Heart left ventricle (tissue), 13 donors: ENCODE results near the gene PUS3.

Experiments used
- CTCF ChIP-seq, 12 donors: fragments of 200-600 bp; sonication (generic) in 4 of 12; IDR thresholded peaks; one replicate each; pipeline versions ENCODE4 v1.5.0 to v1.8.0; 2018 to 2022; ENCODE audit warnings: antibody characterized with exemption in 12 of 12, mild to moderate bottlenecking in 5 of 12
- POLR2A ChIP-seq, 2 donors: fragments of 450-650 bp; IDR thresholded peaks; one replicate each; pipeline ENCODE4 v1.6.1; 2017; ENCODE audit warnings: antibody characterized with exemption in 2 of 2, mild to moderate bottlenecking in 2 of 2, moderate library complexity in 2 of 2
- donor health status: ischemic (EF 13 %, LVEDD 7.1; RV severe dilation, severe dysfunction).
- donor health status: DM: no; HTN: yes; CAD: no.
- donor health status: DM: no; HTN: no; CAD: no.
- donor health status: ischemic (EF 25% LVEDD 6.9; RV normal size, moderate dysfunction).
- donor health status: ischemic (EF 25% LVEDD 5.7; RV mildly dilated, moderate dysfunction).
- donor health status: ischemic (EF 35%, LVEDD 5.7; RV mildly dilated, moderate dysfunction).
- donor health status: nonischemic (EF 11% LVEDD 7.7; RV severe dilation, severe dysfunction).
- donor health status: DM: yes; HTN: yes; CAD: no.
- donor health status: PGD.
- donor health status: ischemic (EF 29% LVEDD 5.4; RV normal size, mild dysfunction).
- donor health status: nonischemic (EF 23%, LVEDD 6.1; RV moderate dilation, normal function).

GRCh38 chr11:125869521-125869920, 33.5 kb downstream of the PUS3 start:
- TF ChIP-seq CTCF (IDR thresholded peaks at IDR 0.05) (no peak), POLR2A (IDR thresholded peaks at IDR 0.05) (no peak)
